Activated CD8-positive, alpha-beta memory T cell treated with anti-CD3 and anti-CD28 coated beads for 24 hours (primary cell): ENCODE results near the gene PTF1A.

Experiments used
- DNase-seq: peaks from one replicate; pipeline ENCODE4 v3.0.0-alpha.2; 2020

The PTF1A gene, protein sequence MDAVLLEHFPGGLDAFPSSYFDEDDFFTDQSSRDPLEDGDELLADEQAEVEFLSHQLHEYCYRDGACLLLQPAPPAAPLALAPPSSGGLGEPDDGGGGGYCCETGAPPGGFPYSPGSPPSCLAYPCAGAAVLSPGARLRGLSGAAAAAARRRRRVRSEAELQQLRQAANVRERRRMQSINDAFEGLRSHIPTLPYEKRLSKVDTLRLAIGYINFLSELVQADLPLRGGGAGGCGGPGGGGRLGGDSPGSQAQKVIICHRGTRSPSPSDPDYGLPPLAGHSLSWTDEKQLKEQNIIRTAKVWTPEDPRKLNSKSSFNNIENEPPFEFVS

DNA sequence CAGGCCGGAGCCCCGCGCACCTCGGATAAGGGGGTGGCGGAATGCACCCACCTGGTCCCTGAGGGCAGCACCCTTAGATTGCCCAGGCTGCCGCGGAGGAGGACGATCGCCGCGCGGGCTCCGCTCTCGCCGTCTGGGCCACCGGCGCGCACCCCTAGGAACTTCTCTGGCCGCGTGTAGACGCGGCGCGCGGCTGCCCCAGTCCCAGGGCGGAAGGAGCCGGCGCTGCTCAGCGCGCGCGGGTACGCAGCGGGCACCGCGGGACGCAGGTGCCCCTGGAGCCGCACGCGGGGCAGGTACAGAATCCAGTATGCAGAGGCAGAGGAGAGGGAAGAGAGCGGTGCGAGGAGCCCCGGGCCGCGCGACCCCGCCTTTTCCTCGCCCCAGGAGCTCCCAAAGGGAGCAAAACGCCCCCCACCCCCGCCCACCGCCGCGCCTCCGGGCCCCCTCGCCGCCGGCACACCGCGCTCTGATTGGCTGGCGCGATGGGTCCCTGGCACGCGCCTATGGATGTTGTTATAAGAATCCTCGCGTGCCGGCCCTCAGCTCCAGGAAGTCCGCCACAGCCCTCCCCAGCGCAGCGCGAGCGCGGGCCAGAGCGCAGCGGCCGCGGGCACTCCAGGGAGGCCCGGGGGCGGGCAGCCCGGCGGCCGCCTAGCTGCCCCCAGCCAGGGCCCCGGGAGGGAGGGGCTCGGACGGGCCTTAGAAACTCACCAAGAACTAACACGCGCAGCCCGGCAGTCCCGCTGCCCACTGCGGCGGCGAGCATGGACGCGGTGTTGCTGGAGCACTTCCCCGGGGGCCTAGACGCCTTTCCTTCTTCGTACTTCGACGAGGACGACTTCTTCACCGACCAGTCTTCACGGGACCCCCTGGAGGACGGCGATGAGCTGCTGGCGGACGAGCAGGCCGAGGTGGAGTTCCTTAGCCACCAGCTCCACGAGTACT, at the start of gene PTF1A:
Gene PTF1A, plus strand, starts transcription at position 549 of the 948 bp plus-strand sequence. Its CDS starts 219 bp downstream, at position 768.
- no peak for DNase-seq

GRCh38 chr10:23146258-23146657, 45.9 kb upstream of the PTF1A start:
- DNase-seq, result no peak

GRCh38 chr10:23147035-23147434, 45.1 kb upstream of the PTF1A start:
- no peak for DNase-seq

- DNase-seq, result no peak
Measured at GRCh38 chr10:23148214-23148613, 43.9 kb upstream of the PTF1A start.

DNA sequence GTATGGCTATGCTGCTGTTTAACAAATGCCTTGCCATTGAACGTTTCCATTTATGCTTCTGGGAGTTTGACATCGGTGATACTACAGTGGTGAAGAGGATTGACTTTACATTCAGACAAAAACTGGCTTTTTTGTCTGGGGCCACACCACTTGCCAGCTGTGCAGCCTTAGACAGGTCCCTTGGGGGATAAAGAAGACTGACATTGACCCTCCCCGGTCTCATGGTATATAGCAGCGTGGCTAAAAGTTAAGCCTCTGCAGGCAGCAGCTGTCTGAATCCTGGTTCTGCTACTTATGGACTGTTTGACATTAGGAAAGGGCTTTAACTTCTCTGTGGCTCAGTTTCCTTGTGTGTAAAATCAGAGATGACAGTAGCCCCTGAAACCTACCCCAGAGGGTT, 42.0 kb upstream of the PTF1A start:
- no peak for DNase-seq

DNA sequence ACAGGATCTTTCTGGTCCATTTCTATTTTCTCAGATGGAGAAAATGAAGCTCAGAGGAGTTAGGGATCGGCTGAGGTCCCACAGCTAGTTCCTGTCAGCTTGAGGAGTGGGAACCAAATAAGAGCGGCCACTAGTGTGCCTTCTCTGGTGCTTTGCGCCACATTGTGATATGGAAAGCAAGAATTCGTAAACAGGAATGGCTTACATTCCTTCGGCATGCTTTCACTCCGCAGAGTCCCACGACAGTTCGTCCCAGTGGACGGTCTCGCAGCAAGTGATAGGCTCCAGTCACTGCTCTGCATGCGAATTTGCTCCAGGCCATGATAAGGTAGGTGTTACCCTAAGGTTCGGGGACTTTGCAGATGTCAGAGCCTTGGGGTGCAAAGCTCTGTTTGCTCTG, 41.5 kb upstream of the PTF1A start:
- DNase-seq, result no peak

DNA sequence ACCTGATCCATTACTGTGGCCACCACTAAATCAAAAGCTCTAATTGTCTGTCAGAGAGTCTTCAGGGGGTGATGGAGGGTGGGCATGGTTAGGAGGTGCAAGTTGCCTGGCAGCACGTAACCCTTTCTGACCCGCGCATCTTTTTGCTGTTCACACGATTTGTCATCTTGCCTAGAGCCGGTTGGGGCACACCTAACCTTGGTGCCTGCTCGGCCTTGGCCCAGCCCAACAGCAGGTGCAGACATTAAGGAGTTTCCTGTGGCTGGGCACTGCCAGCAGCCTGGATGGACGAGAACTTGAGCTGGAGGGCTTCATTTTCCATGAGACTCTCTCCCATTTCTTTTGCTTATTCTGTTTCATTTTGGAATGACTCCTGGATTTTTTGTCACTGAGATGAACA, 41.0 kb upstream of the PTF1A start:
- no peak for DNase-seq

DNA sequence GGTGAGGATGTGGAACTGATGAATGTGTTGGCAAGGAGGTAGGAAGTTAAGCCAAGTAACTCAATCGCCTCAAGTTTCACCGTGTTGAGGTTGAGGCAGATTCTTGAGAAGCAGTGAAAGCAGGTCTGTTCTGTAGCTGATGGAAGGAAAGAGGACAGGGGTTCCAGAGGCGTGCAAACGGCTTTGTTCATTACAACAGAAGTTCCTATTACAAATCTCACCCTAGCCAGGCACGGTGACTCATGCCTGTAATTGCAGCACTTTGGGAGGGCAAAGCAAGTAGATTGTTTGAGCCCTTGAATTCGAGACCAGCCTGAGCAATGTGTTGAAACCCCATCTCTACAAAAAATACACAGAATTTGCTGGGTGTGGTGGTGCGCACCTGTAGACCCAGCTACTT, 36.9 kb upstream of the PTF1A start:
- DNase-seq, result no peak

DNA sequence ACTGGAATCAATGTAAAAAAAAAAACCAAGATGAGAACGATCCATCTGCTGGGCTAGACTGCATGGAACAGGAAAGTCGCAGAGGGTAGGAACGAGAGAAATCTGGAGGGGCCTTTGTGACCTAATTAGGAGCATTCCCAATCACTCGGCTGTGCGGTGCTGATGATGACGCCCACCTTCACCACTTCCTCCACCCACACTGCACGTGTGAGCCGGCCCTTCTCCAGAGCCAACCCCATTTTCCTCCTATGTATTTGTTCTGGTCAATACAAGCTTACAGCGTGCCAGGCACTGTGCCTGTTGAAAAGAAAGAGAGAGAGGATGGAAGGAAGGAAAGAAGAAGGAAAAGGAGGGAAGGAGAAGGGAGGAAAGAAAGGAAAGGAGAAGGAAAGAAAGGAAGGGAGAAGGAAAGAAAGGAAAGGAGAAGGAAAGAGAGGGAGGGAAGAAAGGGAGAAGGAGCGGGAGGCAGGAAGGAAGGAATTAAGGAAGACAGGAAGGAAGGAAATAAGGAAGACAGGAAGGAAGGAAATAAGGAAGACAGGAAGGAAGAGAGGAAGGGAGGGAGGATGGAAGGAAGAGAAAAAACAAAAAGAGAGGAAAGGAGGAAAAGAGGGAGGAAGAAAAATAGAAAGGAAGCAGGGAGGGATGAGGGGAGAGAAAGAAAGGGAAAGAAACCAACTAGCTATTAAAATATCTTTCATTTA, 35.5 kb upstream of the PTF1A start:
- DNase-seq, result no peak

DNA sequence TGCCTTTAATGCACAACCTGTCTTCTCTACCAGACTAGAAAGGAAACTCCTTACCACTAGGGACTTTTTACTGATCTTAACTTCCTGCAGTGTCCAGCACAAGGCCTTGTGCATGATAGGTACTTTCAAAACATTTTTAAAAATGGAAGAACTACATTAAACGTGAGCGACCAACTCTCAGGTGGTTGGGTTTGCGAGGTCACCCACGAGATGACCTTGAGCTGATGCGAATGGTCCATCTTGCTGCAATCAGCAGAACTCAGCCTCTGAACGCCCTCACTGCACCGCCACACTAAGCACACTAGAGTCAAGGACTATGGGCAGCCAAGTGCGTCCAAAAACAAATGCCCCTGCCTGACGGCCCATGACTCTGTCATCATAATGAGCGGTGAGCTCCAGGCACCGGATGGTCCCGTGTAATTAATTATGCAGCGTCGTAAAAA, 34.9 kb upstream of the PTF1A start:
- no peak for DNase-seq

- DNase-seq, result no peak
Measured at GRCh38 chr10:23157691-23158369, 34.3 kb upstream of the PTF1A start.

DNA sequence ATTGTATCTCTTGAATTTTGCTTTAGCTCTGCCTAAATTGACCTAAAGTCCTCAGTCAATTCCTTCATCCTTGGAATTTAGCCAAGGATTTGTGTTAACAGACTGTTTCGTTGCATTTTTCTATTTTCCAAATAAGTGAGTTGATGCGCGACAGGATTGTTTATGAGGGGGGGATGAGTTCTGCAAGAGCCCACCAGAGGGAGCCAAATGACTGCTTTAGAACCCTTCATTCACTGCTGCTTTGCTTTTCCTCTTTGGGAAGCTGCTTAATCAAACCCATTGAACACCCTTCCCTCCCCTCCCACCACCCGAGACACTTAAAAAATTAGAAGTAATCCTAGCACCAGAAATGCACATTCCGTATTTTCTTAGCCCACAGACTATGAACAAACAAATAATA, 33.7 kb upstream of the PTF1A start:
- DNase-seq, result no peak

DNA sequence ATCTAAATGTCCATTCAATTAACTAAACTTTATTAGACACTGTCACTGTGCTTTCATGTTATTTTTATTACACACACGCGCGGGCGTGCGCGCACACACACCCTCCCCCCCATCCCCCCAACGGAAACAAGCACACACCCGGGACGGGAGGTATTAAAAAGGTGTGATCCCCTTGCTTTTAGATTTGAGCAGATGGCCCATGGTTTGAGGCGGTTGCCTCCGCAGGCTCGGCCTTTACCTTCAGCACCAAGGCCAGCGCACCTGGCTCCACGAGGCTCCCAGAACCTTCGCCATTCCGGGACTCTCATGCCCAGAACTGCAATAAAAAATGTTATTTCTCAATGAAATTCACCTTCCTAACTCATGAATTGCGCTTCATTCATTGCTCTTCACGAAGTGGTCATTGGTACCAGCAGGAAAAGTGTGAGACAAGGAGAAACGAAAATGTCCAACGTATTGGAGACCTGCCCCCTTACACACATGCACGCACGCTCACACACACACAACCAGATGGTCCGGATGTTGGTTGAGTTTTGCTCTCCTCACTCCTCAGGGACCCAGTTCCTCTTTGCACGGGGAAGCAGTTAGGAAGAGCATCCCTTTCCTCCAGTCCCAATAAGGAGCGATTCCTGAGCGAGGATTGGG, 20.8 kb upstream of the PTF1A start:
- no peak for DNase-seq

DNA sequence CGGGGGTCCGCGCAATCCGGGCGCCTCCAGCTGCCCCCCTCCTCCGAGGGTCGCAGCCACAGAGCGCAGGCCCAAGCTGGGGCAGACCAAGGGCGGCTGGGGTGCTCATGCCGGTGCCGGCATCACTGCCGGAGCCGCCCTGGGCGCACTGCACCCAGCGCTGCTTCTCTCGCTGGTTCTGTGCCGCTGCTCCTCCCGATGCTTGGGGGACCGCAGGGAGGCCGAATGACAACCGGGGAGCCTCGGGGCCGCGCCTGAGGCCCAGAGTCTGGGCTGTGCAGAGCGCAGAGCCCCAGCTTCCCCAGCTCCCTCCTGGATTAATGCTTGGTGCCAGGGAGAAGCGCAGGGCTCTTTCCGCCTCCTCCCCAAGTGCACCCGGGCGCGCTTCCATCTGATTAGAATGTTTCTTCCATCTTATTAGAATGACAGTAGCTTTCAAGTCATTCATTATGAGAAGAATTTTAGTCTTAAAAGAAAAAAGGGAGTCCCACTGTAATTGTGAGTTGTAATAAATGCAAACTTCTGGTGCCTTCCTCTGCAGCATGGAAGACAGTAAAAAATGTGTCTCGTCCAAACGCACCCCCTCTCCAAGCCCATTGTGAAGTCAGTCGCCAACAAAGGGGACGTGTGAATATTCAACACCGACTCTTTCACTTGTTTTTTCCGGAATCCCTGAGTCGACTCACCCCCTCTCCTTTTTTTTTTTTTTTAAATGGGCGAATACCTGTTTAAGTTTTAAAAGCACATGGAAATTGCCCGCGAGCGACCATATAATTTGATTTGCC, 19.5 kb upstream of the PTF1A start:
- no peak for DNase-seq

DNA sequence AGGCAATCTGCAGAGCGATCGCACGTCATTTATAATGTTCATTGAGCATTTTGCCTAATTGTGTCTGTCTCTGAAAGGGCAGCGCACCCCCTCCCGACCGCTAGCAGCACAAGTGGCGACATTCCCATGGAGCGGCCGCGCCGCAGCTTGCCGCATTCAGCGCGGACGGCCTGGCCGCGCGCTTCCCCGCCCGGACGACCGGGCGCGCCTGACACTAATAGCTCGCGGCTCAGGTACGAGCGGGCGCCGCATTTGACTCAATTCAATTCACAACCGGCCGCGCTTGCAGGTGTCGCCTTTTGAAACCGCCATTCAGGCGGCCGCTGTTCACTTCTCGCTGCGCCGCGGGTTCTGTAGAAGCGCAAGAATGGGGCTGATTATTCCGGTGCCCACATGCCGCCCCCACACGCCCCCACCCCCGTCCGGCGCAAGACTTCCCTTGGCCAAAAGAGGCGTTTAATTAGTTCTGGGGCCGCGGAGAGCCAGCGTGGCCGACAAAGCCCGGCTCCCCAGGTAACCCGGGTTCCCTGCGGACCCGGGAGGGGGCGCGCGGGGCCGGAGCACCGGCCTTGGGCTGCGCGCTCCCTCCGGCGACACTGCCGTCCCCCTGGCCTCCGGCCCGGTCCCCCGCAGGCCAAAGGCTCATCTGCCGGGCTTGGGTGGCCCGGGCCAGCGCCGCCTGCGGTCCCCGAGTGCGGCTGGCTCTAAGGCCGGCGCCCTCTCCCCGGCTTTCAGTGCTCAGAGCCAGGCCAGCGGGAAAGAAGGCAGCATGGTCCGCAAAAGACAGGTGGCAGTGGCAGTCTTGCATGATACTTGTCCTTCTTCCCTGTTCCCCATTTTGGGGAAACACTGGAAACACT, 18.7 kb upstream of the PTF1A start:
- DNase-seq, result no peak

DNA sequence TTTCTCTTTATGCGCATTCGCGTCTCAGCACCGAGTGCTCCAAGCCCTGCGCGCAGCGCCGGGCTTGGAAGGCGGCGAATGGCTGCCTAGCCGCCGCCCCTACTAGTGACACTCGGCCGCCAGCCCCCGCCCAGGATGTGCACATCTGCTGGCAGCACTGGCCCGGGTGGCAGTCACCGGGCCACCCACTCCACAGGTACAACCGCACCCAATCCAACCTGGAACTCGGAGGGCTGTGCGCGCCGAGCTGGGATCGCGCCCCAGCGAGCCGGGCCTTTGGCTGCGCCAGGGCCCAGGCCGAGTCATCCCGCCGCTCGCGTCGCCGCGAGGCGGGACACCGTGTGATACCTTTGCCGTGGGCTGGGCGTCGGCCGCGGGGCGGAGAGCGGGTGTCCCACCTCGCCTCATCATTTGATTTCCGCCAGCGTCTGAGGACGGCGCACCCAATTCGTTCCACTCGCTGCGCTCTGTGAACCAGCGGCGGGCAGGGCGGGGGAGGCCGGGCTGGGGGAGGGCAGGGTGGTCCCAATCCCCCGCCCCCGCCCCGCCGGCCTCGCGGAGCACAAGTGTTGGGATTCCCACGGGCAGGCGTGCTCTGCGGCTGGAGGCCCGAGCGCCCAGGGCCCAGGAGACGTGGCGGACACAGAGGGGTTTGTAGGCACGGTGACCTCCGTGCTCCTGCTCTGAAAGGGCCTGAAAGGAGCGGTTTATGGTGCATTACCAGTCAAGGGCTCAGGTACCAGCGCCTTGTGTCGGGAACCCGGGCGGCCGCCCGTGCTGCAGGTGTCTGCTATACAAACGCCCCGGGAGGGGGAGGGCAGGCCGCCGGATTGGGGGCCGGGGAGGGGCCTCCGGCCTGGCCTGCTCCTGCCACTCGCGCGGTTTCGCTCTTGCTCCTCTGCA, 17.8 kb upstream of the PTF1A start:
- DNase-seq, result no peak

DNA sequence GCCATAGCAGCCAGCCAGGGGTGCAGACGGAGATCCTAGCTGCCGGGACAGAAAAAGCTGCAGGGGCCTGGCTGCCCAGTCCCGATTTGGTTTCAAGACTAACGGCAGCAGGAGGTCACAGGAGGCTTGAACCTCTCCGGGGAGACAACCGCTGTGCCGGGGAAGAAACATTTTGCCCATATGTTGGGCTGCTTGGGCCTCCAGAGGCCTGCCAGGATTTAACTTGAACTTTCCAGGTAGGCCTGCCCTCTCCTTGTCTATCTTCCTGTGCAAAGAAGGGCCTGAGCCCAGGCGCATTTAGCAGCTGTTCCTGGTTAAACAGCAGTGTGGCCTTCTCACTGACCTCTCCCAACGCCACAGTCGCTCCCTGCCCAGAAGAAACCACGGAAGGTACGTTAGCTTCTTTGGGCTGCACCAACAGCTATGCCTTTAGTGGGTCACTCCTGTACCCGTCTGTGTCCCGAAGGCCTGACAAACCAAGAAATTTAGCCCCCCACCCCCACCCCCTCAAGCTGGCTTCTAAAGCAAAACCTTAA, 17.1 kb upstream of the PTF1A start:
- no peak for DNase-seq

DNA sequence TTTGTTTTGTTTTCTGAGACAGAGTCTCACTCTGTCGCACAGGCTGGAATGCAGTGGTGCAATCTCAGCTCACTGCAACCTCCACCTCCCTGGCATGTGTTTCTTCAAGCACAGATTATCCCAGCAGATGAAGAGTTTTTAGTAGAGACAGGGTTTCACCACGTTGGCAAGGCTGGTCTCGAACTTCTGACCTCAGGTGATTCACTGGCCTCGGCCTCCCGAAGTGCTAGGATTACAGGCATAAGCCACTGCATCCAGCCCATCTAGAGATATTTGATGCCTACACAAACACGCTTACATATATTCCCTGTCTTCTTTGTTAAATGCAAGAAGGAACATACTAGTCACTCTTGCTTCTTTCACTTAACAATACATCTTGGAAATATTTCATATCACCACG, 5.9 kb upstream of the PTF1A start:
- DNase-seq, result no peak

DNA sequence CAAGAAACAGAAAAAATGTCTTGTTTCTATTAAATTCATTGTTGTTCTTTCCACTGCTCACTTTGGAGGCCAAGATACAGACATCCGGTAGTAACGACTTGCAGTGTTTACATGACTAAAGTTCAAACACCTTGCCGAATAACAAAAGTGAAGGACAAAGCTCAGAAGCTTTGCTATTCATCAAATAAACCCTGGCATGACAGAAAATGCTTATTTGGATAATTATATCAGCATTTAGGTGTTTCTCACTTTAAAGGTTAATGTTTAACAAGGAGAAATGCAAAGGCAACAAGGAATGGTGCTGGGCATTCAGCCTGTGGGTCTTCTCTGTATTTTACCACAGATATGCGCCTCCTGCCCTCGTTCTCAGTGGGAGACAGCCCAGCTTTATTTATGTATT, 5.4 kb upstream of the PTF1A start:
- no peak for DNase-seq
